OCI-LY7 (cell line): Measurements from ENCODE around the gene INTS1.

Source experiments
- CTCF ChIP-seq: fragments of 200-600 bp; sonication (generic); conservative IDR thresholded peaks from 2 replicates; pipeline ENCODE4 v1.5.1; 2014; ENCODE audit warnings: mild to moderate bottlenecking, antibody characterized with exemption, low read length, moderate library complexity, mixed read lengths
- EZH2phosphoT487 ChIP-seq: fragments of 200-600 bp; sonication (generic); IDR thresholded peaks from 2 replicates; pipeline ENCODE4 v1.6.1; 2018; ENCODE audit warnings: low read depth, borderline replicate concordance, mild to moderate bottlenecking, mixed run types, antibody characterized with exemption, low read length, moderate library complexity, mixed read lengths

- TF ChIP-seq CTCF: no peak
- TF ChIP-seq EZH2phosphoT487: no peak
Observed at GRCh38 chr7:1439373-1440363, 64.5 kb downstream of the INTS1 start.
